ENCODE data around the gene TJP2.

DNA sequence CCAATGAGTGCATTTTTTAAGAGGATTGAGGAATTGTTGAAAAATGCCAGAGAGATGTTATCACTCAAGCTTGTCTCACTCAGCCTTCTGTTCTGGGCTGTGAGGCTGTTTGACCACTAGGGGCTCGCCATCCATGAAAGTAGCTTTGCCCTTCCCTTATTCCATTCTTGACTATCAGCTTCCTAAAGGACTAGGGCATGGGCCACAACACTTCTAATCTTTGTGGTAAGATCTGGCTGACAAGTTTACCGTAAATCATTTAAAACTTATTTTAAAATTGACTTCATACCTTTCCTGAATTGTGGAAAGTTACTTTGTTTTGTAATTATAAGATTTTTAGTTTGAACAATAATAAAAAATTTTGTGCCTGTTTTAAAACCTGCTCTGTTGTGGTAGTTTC lies 49.5 kb downstream of the TJP2 start:
- TF ChIP-seq CTCF (conservative IDR thresholded peaks at IDR 0.05; ENCODE audit: low read depth, low read length) (peak; percentile 69), EZH2 (IDR thresholded peaks at IDR 0.05; ENCODE audit: low read length, unreplicated experiment) (no peak), EZH2phosphoT487 (IDR thresholded peaks at IDR 0.05; ENCODE audit: borderline replicate concordance, low read length) (no peak)

Data from PC-3 (cell line).